NCI-H1694 treated with DMSO at 0.1 percent for 48 hours (cell line): Measurements from ENCODE around the gene INSC.
A peak's percentile ranks its signal among the peaks of the same experiment; 100 is the strongest.

Experiments
- DNase-seq: peaks from one replicate; lab custom pipeline; 2025; lab: John Stamatoyannopoulos, UW

INSC gene

DNA sequence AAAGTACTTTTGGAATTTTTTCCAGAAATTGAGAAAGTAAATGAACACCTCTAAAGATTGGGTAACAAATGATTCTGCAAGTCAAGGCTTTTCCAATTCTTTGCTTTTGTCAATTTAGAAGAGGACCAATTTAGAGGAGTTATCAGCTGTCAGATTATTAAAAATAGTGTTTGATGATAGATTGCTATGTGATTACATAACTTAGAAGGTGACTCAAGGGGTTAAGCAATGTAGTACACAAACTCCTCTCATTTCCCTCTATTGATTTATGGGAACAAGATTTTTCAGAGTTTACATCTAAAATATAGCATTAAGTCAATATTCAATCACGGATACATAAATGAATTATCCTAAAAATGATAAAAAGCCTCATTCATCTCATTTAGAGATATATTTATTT, 70.3 kb downstream of the INSC start:
- no peak for DNase-seq

- no peak for DNase-seq
Measured at GRCh38 chr11:15186146-15186545, 71.4 kb downstream of the INSC start.

DNA sequence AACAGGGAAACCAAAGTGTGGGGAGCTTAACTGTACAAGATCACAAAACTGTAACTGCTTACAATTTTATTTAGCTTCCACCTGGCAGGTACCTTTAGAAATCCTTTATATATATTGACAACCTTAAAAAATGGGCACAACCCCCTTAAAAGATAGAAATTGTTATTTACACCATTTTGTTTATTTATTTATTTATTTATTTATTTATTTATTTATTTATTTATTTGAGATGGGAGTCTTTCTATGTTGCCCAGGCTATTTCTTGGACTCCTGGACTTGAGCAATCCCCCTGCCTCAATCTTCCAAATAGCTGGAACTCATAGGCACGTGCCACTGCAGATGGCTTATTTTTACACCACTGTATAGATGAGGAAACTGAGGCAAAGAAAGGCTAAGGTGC, 74.5 kb downstream of the INSC start:
- no peak for DNase-seq

GRCh38 chr11:15189641-15190365, 75.1 kb downstream of the INSC start:
- DNase-seq, result no peak

DNA sequence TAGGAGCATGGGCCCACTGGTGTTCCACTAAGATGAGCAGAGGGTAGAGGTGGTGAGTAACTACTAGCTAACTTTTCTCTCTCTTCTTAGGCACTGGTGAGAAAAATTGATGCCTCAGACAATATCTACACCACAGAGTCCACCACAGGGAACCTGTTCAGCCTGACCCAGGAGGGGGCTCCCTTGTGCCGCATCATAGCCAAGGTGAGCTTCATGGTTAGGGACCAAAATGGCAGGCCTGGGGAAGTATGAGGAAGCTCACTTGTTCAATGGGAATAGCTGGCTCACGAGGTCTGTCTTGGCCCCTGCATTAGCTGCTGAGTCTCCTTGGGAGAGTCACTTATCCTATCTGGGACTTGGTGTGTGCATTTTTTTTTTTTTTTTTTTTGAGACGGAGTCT, 75.9 kb downstream of the INSC start:
- DNase-seq, result no peak

- no peak for DNase-seq
Measured at GRCh38 chr11:15192005-15192556, 77.4 kb downstream of the INSC start.

DNA sequence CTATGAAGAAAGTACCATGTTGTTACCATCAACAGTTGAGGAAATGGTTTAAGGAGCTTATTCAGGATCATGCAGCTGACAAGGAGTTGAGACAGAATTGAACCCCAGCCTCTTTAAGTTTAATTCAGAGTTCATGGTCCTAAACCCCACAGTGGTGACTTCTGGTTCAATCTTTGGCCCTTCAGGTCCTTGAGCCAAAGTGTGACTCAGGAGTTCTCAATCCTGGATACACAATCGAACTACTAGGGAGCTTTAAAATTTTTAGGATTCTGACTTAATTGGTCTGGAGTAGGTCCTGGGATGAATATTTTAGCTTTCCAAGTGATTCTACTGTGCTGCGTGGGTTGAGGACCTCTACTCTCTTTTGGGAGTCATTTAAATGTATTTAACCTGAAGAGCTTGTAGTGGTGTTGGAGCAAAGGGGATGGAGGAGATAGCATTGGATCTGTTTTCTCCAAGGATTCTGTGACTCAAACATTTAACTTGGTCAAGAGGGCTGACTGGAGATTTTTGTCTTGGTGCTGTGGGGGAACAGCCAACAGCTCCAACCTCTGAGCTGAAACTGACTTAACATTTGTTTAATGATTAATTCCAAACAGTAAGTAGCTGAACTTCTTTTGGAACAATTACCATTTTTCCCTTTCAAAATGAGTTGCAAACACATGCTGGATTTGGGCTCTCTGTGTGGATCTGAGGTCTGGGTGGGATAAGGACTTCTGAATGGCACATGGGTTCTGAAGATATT, 80.1 kb downstream of the INSC start:
- no peak for DNase-seq

DNA sequence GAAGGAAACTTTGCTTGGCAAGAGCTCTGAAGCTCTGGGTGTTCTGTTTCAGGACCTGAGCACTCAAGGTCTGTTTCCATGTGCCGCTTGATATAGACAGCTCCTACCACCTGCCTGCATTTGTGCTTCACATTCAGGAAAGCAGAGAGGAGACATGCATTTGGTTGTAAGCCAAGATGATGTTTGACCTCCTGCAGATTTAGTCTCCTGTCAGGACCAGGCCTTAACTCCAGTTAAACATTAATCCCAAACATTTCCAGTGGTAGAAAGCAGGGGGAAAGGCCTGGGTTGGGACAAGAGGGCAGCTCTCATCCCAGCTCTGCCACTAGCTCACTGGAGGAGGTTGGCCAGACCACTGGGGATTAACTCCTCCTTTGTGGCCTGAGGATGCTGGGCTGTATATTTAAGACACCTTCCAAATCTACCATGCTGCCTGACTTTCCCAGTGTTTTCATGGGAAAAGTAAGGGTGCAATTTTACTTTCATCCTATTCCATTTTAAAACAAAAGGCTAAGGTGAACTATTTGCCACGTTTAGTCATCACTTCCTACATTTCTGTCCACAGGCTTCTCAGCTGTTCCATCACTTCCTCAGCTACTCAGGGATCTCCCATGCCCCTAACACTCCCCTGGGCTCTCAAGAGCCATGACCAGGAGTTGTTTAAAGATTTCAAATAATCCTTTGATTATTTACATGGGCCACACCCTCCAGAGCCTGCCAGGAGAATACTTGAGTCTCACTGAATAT, 80.9 kb downstream of the INSC start:
- no peak for DNase-seq

GRCh38 chr11:15196704-15197103, 82.0 kb downstream of the INSC start:
- DNase-seq, result no peak

- no peak for DNase-seq
Measured at GRCh38 chr11:15197696-15198095, 83.0 kb downstream of the INSC start.

GRCh38 chr11:15198284-15198683, 83.6 kb downstream of the INSC start:
- DNase-seq, result no peak

GRCh38 chr11:15199693-15200092, 85.0 kb downstream of the INSC start:
- DNase-seq, result peak; percentile 2

DNA sequence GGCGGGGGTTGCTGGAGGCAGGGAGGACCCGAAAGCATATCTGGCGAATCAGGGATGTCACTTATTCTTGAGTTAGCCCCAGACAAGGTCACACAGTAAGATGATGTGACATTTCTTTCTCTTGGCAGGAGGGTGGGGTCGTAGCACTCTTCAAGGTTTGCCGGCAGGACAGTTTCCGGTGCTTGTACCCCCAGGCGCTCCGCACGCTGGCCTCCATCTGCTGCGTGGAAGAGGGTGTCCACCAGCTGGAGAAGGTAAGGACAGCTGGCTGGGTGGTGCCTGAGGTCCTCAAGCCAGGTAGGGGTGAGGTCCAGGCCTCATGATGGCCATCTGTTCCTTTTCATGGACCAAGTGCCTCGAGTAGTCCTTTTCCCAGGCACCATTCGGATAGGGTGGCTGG, 86.0 kb downstream of the INSC start:
- no peak for DNase-seq

- DNase-seq, result no peak
Measured at GRCh38 chr11:15201586-15201985, 86.9 kb downstream of the INSC start.

GRCh38 chr11:15202626-15203025, 87.9 kb downstream of the INSC start:
- no peak for DNase-seq

GRCh38 chr11:15204711-15205110, 90.0 kb downstream of the INSC start:
- no peak for DNase-seq

GRCh38 chr11:15206791-15207190, 92.1 kb downstream of the INSC start:
- DNase-seq, result no peak

DNA sequence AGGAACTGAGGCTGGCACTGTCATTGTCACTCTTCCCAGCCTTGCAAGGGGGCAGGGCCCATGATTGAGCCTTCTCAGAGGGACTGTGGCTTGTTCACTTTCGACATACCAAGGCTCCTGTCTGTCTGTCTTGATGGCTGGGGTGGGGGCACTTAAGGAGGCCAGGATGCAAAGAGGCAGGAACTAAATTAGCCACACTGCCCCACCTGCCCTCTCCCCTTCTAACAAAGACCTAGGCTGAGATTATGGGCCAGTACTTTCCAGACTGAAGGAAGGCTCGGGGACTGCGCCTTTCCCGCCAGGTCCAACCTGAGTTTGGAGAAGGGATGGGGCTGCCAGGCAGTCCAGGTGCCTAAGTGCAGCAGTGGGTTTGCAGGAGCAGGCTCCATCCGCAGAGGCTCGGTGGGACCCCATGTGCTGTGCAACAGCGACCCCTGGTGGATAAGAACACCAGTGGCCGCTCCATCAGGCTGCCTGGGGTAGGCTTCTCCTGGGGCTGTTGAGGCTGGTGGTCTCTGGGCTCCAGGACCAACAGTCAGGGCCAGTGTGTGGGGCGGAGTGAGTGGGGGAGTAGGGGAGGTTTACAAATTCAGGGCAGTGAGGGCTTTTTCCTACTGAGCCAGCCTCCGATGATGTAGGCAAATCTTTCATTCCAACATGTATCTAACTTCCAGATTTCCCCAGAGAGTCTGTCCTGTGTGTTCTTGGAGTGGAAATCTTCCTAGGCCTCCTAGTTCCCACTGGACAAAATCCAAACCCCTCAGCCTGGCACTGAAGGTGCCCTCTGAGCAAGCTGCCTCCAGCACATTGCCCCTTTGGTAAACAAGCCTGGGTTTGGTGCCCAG, 93.9 kb downstream of the INSC start:
- DNase-seq, result peak; percentile 25

- no peak for DNase-seq
Measured at GRCh38 chr11:15212876-15213275, 98.2 kb downstream of the INSC start.

- no peak for DNase-seq
Measured at GRCh38 chr11:15213471-15214231, 98.9 kb downstream of the INSC start.

DNA sequence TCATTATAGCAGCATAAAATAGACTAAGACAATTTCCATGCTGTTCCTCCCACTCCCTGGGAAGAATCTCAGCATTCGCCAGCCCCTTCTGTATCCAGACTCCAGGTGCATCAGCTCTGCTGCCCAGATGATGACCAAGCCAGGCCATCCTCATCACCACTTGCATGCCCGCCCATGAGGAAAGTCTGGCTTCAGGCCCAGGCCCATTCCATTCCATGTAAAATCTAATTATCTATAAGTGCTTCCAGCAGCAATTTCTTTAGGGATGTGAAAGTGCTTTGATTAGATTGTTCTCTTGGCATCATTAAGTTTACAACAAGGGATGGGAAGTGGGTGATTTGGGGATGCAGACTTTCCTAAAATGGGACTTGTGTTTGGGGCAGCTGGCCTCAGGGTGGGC, 100.3 kb downstream of the INSC start:
- DNase-seq, result no peak
